Activated T-cell treated with anti-CD3 and anti-CD28 coated beads, Interleukin-2, amount 50 U/mL, for 72 hours (primary cell): ENCODE measurements around the gene TMEM184C. TPM values are rescaled to one million over a fixed set of nuclear protein-coding genes. Genes with fewer than 3 reads are reported as not detected.

Experiments used
- total RNA-seq, 2 donors: library from RNA; stranded (reverse); gene quantifications; one replicate each; pipeline ENCODE4 v1.2.3, GENCODE V29; 2022

The TMEM184C gene
- total RNA-seq, 2 donors from 2014 or later: 15.7 to 17.3 TPM

Other genes with a start within 250 kb of the TMEM184C start
- under 1 TPM; 0.34 to 0.69 TPM for gene EDNRA, start 136.3 kb upstream of the TMEM184C start, total RNA-seq
- 1 to 10 TPM; 8.9 to 9.0 TPM for gene PRMT9, start 66.8 kb downstream of the TMEM184C start, total RNA-seq
- 10 to 100 TPM in 1 of 2 donors, 1 to 10 TPM in 1; 9.3 to 12.4 TPM for gene ARHGAP10, start 114.7 kb downstream of the TMEM184C start, total RNA-seq